HT-29 (cell line): Measurements from ENCODE around the gene NSG2. TPM values are rescaled to one million over a fixed set of nuclear protein-coding genes. Genes with fewer than 3 reads are reported as not detected.

ENCODE experiments used
- DNase-seq: peaks from one replicate; pipeline ENCODE4 v3.0.0-alpha.2; 2015; ENCODE audit warnings: low spot score
- total RNA-seq: library from RNA; depleted of rRNA; stranded (reverse); fragments of >200 nt; shearing (Covaris generic); gene quantifications from 2 replicates; pipeline ENCODE4 v1.2.3, GENCODE V29; 2014; rRNA removed

Gene NSG2
- not detected in 2 replicates for total RNA-seq

- DNase-seq: peak; percentile 88
Measured at GRCh38 chr5:174045470-174046025, at the start of gene NSG2. TSS of gene NSG2 (plus strand) at chr5:174045706. CDS start at chr5:174046756, 1,050 bp downstream.

GRCh38 chr5:173997331-173997730 is 48.2 kb upstream of the NSG2 start:
- DNase-seq: no peak

GRCh38 chr5:173998531-173998930 is 47.0 kb upstream of the NSG2 start:
- DNase-seq: no peak

GRCh38 chr5:174000076-174000475 is 45.4 kb upstream of the NSG2 start:
- DNase-seq: no peak

GRCh38 chr5:174003795-174004194 is 41.7 kb upstream of the NSG2 start:
- DNase-seq: no peak

GRCh38 chr5:174008922-174009321 is 36.6 kb upstream of the NSG2 start:
- DNase-seq: no peak

- DNase-seq: no peak
Measured at GRCh38 chr5:174010365-174010764, 35.1 kb upstream of the NSG2 start.

GRCh38 chr5:174011441-174011840 is 34.1 kb upstream of the NSG2 start:
- no peak for DNase-seq

GRCh38 chr5:174020069-174020927 is 25.2 kb upstream of the NSG2 start:
- peak; percentile 82 for DNase-seq

- DNase-seq: no peak
Measured at GRCh38 chr5:174020928-174021304, 24.6 kb upstream of the NSG2 start.

GRCh38 chr5:174022384-174023095 is 23.0 kb upstream of the NSG2 start:
- peak; percentile 50 for DNase-seq

- DNase-seq: no peak
Measured at GRCh38 chr5:174030286-174030685, 15.2 kb upstream of the NSG2 start.

GRCh38 chr5:174044466-174045254 is 846 bp upstream of the NSG2 start:
- DNase-seq: no peak

GRCh38 chr5:174046558-174046957 is 1.1 kb downstream of the NSG2 start:
- no peak for DNase-seq

- DNase-seq: no peak
Measured at GRCh38 chr5:174047472-174048099, 2.1 kb downstream of the NSG2 start.

GRCh38 chr5:174052636-174053035 is 7.1 kb downstream of the NSG2 start:
- no peak for DNase-seq

GRCh38 chr5:174053905-174054304 is 8.4 kb downstream of the NSG2 start:
- no peak for DNase-seq

GRCh38 chr5:174056064-174056847 is 10.8 kb downstream of the NSG2 start:
- no peak for DNase-seq

- no peak for DNase-seq
Measured at GRCh38 chr5:174057206-174057605, 11.7 kb downstream of the NSG2 start.

- DNase-seq: no peak
Measured at GRCh38 chr5:174058433-174059122, 13.1 kb downstream of the NSG2 start.
